IMR-90 (cell line): Measurements from ENCODE around the gene EXOC1L. TPM values are rescaled to one million over a fixed set of nuclear protein-coding genes. Genes with fewer than 3 reads are reported as not detected.

Source experiments
- ATAC-seq: fragments of 200-7000 bp; cut with Tn5 transposase; 2 replicates; pipeline ENCODE4 v1.9.1; 2020; ENCODE audit warnings: low read depth, mild to moderate bottlenecking, moderate library complexity
- BruUV-seq: library from RNA; stranded (reverse); fragments of 400-500 nt; replicated peaks from 2 replicates; lab custom pipeline; 2021; lab: Mats Ljungman, UMichigan
- CTCF ChIA-PET: fragments of 300-600 bp; formaldehyde crosslinking; extraction: SDS; loops from one replicate; lab custom pipeline; 2021; ENCODE audit warnings: antibody characterized with exemption; lab: Yijun Ruan, JAX
- POLR2A ChIA-PET: fragments of 300-600 bp; sonication (Branson Sonifier 250); formaldehyde crosslinking; loops from one replicate; lab custom pipeline; 2022; ENCODE audit warnings: antibody characterized with exemption; ENCODE audit not compliant: unreplicated experiment; lab: Charles Lee
- DNase-seq: peaks from one replicate; pipeline ENCODE4 v3.0.0; 2013
- H2AFZ ChIP-seq: replicated peaks from 2 replicates; pipeline ENCODE3; 2013; ENCODE audit warnings: low read length, mild to moderate bottlenecking; ENCODE audit not compliant: poor library complexity
- H2AK5ac ChIP-seq: 2 replicates; pipeline ENCODE4 v1.6.1; 2013; ENCODE audit warnings: low read depth, low read length, inconsistent platforms
- H2AK9ac ChIP-seq: replicated peaks from 2 replicates; pipeline ENCODE3; 2013; ENCODE audit warnings: mild to moderate bottlenecking, low read depth, low read length, moderate library complexity; ENCODE audit not compliant: poor library complexity
- H2BK120ac ChIP-seq: 2 replicates; pipeline ENCODE4 v1.6.1; 2013; ENCODE audit warnings: low read depth, low read length, inconsistent platforms
- H2BK15ac ChIP-seq: 3 replicates; pipeline ENCODE4 v1.6.1; 2013; ENCODE audit warnings: low read depth, low read length, inconsistent platforms
- H2BK20ac ChIP-seq: 2 replicates; pipeline ENCODE4 v1.6.1; 2013; ENCODE audit warnings: low read depth, mild to moderate bottlenecking, inconsistent platforms, low read length, moderate library complexity
- H2BK5ac ChIP-seq: 2 replicates; pipeline ENCODE4 v1.6.1; 2013; ENCODE audit warnings: mild to moderate bottlenecking, low read depth, low read length, inconsistent platforms; ENCODE audit not compliant: poor library complexity, severe bottlenecking
- H3K14ac ChIP-seq: replicated peaks from 2 replicates; pipeline ENCODE4 v1.6.1; 2013; ENCODE audit warnings: low read depth, low read length, inconsistent platforms
- H3K18ac ChIP-seq: 2 replicates; pipeline ENCODE4 v1.6.1; 2013; ENCODE audit warnings: low read depth, low read length, control low read depth
- H3K23ac ChIP-seq: 2 replicates; pipeline ENCODE4 v1.6.1; 2013; ENCODE audit warnings: low read depth, low read length, inconsistent platforms
- H3K27ac ChIP-seq: 2 replicates; pipeline ENCODE4 v1.5.1; 2013; ENCODE audit warnings: mild to moderate bottlenecking, control low read depth, low read length; ENCODE audit not compliant: insufficient read depth
- H3K27me3 ChIP-seq: 2 replicates; pipeline ENCODE4 v1.6.1; 2013; ENCODE audit warnings: low read length; ENCODE audit not compliant: control insufficient read depth, insufficient read depth
- H3K36me3 ChIP-seq: 2 replicates; pipeline ENCODE4 v1.6.1; 2013; ENCODE audit warnings: low read length, mixed read lengths; ENCODE audit not compliant: control insufficient read depth, insufficient read depth
- H3K4ac ChIP-seq: 2 replicates; pipeline ENCODE4 v1.6.1; 2013; ENCODE audit warnings: low read depth, low read length, inconsistent platforms
- H3K4me1 ChIP-seq: 2 replicates; pipeline ENCODE4 v1.6.1; 2013; ENCODE audit warnings: low read length, mixed read lengths; ENCODE audit not compliant: control insufficient read depth, insufficient read depth
- H3K4me2 ChIP-seq: 2 replicates; pipeline ENCODE4 v1.6.1; 2013; ENCODE audit warnings: low read depth, mild to moderate bottlenecking, control low read depth, low read length, moderate library complexity
- H3K4me3 ChIP-seq: 2 replicates; pipeline ENCODE4 v1.5.1; 2013; ENCODE audit warnings: low read depth, mild to moderate bottlenecking, control low read depth, low read length, moderate library complexity; ENCODE audit not compliant: insufficient read depth
- H3K56ac ChIP-seq: 2 replicates; pipeline ENCODE4 v1.6.1; 2013; ENCODE audit warnings: low read length, inconsistent platforms; ENCODE audit not compliant: insufficient read depth; ENCODE audit errors: extremely low read depth
- H3K79me1 ChIP-seq, 2 experiments: 2 replicates each; pipeline ENCODE4 v1.6.1; 2013; ENCODE audit warnings: low read length in 2 of 2, inconsistent platforms in 1 of 2, low read depth in 1 of 2
- H3K9ac ChIP-seq: 2 replicates; pipeline ENCODE4 v1.6.1; 2013; ENCODE audit warnings: low read depth, low read length, control low read depth
- H3K9me1 ChIP-seq: 2 replicates; pipeline ENCODE4 v1.6.1; 2013; ENCODE audit warnings: low read length, inconsistent platforms; ENCODE audit not compliant: insufficient read depth
- H3K9me3 ChIP-seq: 2 replicates; pipeline ENCODE4 v1.6.1; 2013; ENCODE audit warnings: low read length; ENCODE audit not compliant: control insufficient read depth, insufficient read depth
- H4K20me1 ChIP-seq: 2 replicates; pipeline ENCODE4 v1.6.1; 2013; ENCODE audit warnings: low read length, inconsistent platforms; ENCODE audit not compliant: insufficient read depth
- H4K5ac ChIP-seq: 2 replicates; pipeline ENCODE4 v1.6.1; 2013; ENCODE audit warnings: mild to moderate bottlenecking, low read depth, low read length, control low read depth
- H4K8ac ChIP-seq, 2 experiments: 2 replicates each; pipeline ENCODE4 v1.6.1; 2013; ENCODE audit warnings: low read depth in 2 of 2, low read length in 2 of 2, control low read depth in 1 of 2, inconsistent platforms in 1 of 2
- H4K91ac ChIP-seq: 2 replicates; pipeline ENCODE4 v1.6.1; 2013; ENCODE audit warnings: low read depth, low read length, inconsistent platforms; ENCODE audit not compliant: insufficient read depth
- CEBPB ChIP-seq: IDR thresholded peaks from 2 replicates; pipeline ENCODE4 v1.6.1; 2012; ENCODE audit warnings: low read depth, low read length, improper control_type of control experiment
- MAFK ChIP-seq: IDR thresholded peaks from 2 replicates; pipeline ENCODE4 v1.6.1; 2012; ENCODE audit warnings: low read depth, low read length, improper control_type of control experiment
- RCOR1 ChIP-seq: IDR thresholded peaks from 2 replicates; pipeline ENCODE4 v1.6.1; 2012; ENCODE audit warnings: mild to moderate bottlenecking, low read length, improper control_type of control experiment; ENCODE audit not compliant: insufficient replicate concordance
- WGBS, 2 experiments: methylation state at CpG; one replicate each; pipeline versions ENCODE4 v1.1.5 to v1.1.7; 2013; ENCODE audit warnings: missing lambda C conversion rate in 2 of 2; ENCODE audit not compliant: insufficient read length in 1 of 2; ENCODE audit errors: extremely low coverage in 2 of 2; 5-methylcytosine and 5-hydroxymethylcytosine counted together
- dilution Hi-C: fragments of 300-500 bp; cut with HindIII; formaldehyde crosslinking; loops from one replicate; pipeline ENCODE4 v1.14.3; 2018; ENCODE audit warnings: low sequenced_read_pairs; ENCODE audit not compliant: unreplicated experiment
- in situ Hi-C: fragments of 300-500 bp; cut with MboI; formaldehyde crosslinking; loops from 3 replicates; pipeline ENCODE4 v1.14.3; 2019; ENCODE audit warnings: low sequenced_read_pairs, inconsistent platforms, mixed read lengths
- intact Hi-C: fragments of 100-400 bp; cut with micrococcal nuclease; formaldehyde crosslinking; loops from 2 replicates; pipeline ENCODE4 v1.10.0; 2022
- polyA plus RNA-seq, 3 experiments: library from polyadenylated mRNA; depleted of rRNA; stranded (reverse); fragments of >200 nt; gene quantifications; 2 replicates each; pipeline ENCODE4 v1.2.3, GENCODE V29; 2012; ENCODE audit warnings: low replicate concordance in 1 of 3
- total RNA-seq: library from RNA; depleted of rRNA; stranded (reverse); fragments of >200 nt; gene quantifications from 2 replicates; pipeline ENCODE4 v1.2.3, GENCODE V29; 2012

The EXOC1L gene
- total and polyA plus RNA-seq, 2 of the 4 experiments (the other 2 are of a cell fraction): not detected

DNA sequence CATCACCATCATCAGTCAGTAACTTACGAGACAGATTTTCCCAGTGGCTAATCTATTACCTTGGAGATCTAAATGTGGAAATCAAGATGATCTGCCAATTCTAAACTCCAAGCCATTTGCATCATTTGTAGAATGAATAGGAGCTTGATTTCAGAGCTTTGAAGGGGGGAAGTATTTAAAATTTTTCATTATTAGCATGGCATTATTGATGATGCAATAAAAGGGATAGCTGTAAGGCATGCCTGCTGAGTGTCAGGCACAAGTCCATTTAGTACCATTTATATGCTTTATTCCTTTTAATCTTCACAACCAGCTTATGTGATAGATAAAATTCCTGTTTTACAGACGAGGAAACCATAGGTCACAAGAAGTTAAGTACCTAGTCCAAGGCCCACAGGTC lies 5.3 kb downstream of the EXOC1L start:
- Histone ChIP-seq H2AK9ac (no peak overlapping the region), H3K27ac (no peak overlapping the region), H2BK20ac (no peak overlapping the region), H3K23ac (no peak overlapping the region), H4K5ac (no peak overlapping the region), H4K91ac (no peak overlapping the region), H3K14ac (no peak overlapping the region), H3K4ac (no peak overlapping the region), H3K36me3 (no peaks in the 10 kb centered on the region), H2BK15ac (no peak overlapping the region), H3K79me1 (no peaks in the 10 kb centered on the region), H3K56ac (no peak overlapping the region), H3K4me3 (no peak overlapping the region), H2AK5ac (no peak overlapping the region), H4K20me1 (no peaks in the 10 kb centered on the region), H3K9me3 (no peaks in the 10 kb centered on the region), H2AFZ (no peak overlapping the region), H2BK5ac (no peak overlapping the region), H3K9ac (no peak overlapping the region), H3K4me1 (no peaks in the 10 kb centered on the region), H3K18ac (no peak overlapping the region), H3K4me2 (no peak overlapping the region), H3K27me3 (peaks cover 2% of the 10 kb centered on the region; the same call in 1 of the 2 replicates), H3K9me1 (no peaks in the 10 kb centered on the region), H2BK120ac (no peak overlapping the region), H4K8ac (no peak overlapping the region)
- intact Hi-C loops: no loop called here
- BruUV-seq: no TSS peak
- ChIA-PET CTCF (no interaction called here), POLR2A (no interaction called here)
- dilution Hi-C loops: no loop called here
- TF ChIP-seq RCOR1: no peak
- no peak for TF ChIP-seq MAFK
- TF ChIP-seq CEBPB: peak; percentile 52
- ATAC-seq: no peak
- in situ Hi-C loops: no loop called here
- no peak for DNase-seq
- WGBS, 2 experiments: 0% methylated on average over 1 of the region's 2 CpGs; no CpG with 5 or more reads in 1 of the 2 experiments
